DOHH2 (cell line): ENCODE measurements around the gene RAB6B.

Experiments
- H3F3A ChIP-seq: fragments of 200-600 bp; sonication (generic), shearing (Covaris generic); 2 replicates; pipeline ENCODE4 v1.6.0; 2016; ENCODE audit warnings: antibody characterized with exemption, mild to moderate bottlenecking; ENCODE audit not compliant: control insufficient read depth, insufficient read depth
- H3K27ac ChIP-seq: fragments of 200-600 bp; sonication (generic); 2 replicates; pipeline ENCODE4 v1.5.1; 2014; ENCODE audit warnings: low read depth, mild to moderate bottlenecking, low read length, moderate library complexity
- H3K27me3 ChIP-seq: fragments of 200-600 bp; sonication (generic); 2 replicates; pipeline ENCODE4 v1.6.1; 2014; ENCODE audit warnings: mild to moderate bottlenecking, low read length, mixed read lengths; ENCODE audit not compliant: control insufficient read depth
- H3K36me3 ChIP-seq: fragments of 200-600 bp; sonication (generic); 2 replicates; pipeline ENCODE4 v1.6.1; 2014; ENCODE audit warnings: mild to moderate bottlenecking, low read length, moderate library complexity, mixed read lengths; ENCODE audit not compliant: control insufficient read depth
- H3K4me1 ChIP-seq: fragments of 200-600 bp; sonication (generic); 2 replicates; pipeline ENCODE4 v1.6.1; 2014; ENCODE audit warnings: mild to moderate bottlenecking, low read length, mixed read lengths; ENCODE audit not compliant: control insufficient read depth
- H3K4me2 ChIP-seq: fragments of 200-600 bp; sonication (generic); 2 replicates; pipeline ENCODE4 v1.6.0; 2014; ENCODE audit warnings: mild to moderate bottlenecking, low read length, moderate library complexity
- H3K4me3 ChIP-seq: fragments of 200-600 bp; sonication (generic); 2 replicates; pipeline ENCODE4 v1.5.1; 2014; ENCODE audit warnings: mild to moderate bottlenecking, low read length, mixed read lengths
- H3K79me2 ChIP-seq: fragments of 200-600 bp; sonication (generic); 2 replicates; pipeline ENCODE4 v1.6.1; 2014; ENCODE audit warnings: mild to moderate bottlenecking, low read length, mixed read lengths; ENCODE audit not compliant: control insufficient read depth
- H3K9me2 ChIP-seq: fragments of 200-600 bp; sonication (generic); replicated peaks from 2 replicates; pipeline ENCODE4 v1.6.1; 2014; ENCODE audit warnings: mild to moderate bottlenecking, low read length, mixed read lengths; ENCODE audit not compliant: control insufficient read depth
- H3K9me3 ChIP-seq: fragments of 200-600 bp; sonication (generic); 2 replicates; pipeline ENCODE4 v1.6.1; 2014; ENCODE audit warnings: antibody characterized with exemption, low read length, mixed read lengths; ENCODE audit not compliant: control insufficient read depth, insufficient read depth
- H4K20me1 ChIP-seq: fragments of 200-600 bp; sonication (generic); 2 replicates; pipeline ENCODE4 v1.6.0; 2014; ENCODE audit warnings: low read depth, mild to moderate bottlenecking, antibody characterized with exemption, low read length, moderate library complexity; ENCODE audit not compliant: control insufficient read depth, insufficient read depth
- EZH2phosphoT487 ChIP-seq: fragments of 200-600 bp; sonication (generic); IDR thresholded peaks from 2 replicates; pipeline ENCODE4 v1.6.1; 2017; ENCODE audit warnings: borderline replicate concordance, mild to moderate bottlenecking, antibody characterized with exemption, low read length, moderate library complexity, mixed read lengths
- TF ChIP-seq, protein P1 (sequence below): fragments of 200-600 bp; sonication (generic); IDR thresholded peaks from one replicate; pipeline ENCODE4 v1.5.1; 2014; ENCODE audit warnings: antibody characterized with exemption, mild to moderate bottlenecking, low read depth, low read length; ENCODE audit not compliant: poor library complexity, severe bottlenecking

Gene RAB6B

DNA sequence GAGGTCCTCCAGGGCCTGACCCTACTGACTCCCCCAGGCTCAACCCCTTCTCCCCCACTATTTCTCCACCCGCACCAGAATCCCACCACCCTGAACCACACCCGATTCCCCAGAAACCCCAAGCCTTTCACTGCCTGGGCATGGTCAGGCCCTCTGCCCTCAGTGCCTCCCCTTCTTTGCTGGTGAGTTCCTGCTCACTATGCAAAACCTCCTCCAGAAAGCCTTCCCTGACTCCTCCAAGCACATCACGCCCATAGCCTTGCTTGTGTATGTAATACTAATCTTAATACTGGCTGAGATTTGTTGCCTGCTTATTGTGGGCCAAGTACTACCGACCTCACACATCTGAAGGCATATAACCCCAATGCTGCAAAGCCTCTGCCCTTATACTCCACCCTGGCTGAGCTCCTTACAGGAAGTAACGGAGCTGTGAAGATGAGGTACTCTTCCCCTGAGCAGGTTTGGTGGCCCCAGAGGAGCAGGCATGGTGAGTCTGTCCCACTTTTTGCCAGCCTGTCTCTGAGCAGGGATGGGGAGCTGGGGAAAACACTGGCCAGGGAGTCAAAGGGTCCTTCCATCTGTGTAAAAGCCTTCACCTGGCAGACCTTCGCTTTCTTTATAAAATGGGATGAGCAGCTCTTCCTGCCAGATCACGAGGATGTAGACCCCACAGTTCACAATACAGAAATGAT is 9.5 kb downstream of the RAB6B start:
- no peak overlapping the region for H3K27ac ChIP-seq
- no peaks in the 10 kb centered on the region for H3K27me3 ChIP-seq
- no peaks in the 10 kb centered on the region for H4K20me1 ChIP-seq
- no peak for TF ChIP-seq EZH2phosphoT487
- TF ChIP-seq, protein P1, sequence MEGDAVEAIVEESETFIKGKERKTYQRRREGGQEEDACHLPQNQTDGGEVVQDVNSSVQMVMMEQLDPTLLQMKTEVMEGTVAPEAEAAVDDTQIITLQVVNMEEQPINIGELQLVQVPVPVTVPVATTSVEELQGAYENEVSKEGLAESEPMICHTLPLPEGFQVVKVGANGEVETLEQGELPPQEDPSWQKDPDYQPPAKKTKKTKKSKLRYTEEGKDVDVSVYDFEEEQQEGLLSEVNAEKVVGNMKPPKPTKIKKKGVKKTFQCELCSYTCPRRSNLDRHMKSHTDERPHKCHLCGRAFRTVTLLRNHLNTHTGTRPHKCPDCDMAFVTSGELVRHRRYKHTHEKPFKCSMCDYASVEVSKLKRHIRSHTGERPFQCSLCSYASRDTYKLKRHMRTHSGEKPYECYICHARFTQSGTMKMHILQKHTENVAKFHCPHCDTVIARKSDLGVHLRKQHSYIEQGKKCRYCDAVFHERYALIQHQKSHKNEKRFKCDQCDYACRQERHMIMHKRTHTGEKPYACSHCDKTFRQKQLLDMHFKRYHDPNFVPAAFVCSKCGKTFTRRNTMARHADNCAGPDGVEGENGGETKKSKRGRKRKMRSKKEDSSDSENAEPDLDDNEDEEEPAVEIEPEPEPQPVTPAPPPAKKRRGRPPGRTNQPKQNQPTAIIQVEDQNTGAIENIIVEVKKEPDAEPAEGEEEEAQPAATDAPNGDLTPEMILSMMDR = no peak
- H3K36me3 ChIP-seq = no peaks in the 10 kb centered on the region
- no peaks in the 10 kb centered on the region for H3K9me3 ChIP-seq
- no peaks in the 10 kb centered on the region for H3K4me1 ChIP-seq
- H3K4me3 ChIP-seq = no peak overlapping the region
- H3K79me2 ChIP-seq = no peaks in the 10 kb centered on the region
- H3K9me2 ChIP-seq = no peaks in the 10 kb centered on the region
- H3F3A ChIP-seq = no peaks in the 10 kb centered on the region
- H3K4me2 ChIP-seq = no peak overlapping the region

DNA sequence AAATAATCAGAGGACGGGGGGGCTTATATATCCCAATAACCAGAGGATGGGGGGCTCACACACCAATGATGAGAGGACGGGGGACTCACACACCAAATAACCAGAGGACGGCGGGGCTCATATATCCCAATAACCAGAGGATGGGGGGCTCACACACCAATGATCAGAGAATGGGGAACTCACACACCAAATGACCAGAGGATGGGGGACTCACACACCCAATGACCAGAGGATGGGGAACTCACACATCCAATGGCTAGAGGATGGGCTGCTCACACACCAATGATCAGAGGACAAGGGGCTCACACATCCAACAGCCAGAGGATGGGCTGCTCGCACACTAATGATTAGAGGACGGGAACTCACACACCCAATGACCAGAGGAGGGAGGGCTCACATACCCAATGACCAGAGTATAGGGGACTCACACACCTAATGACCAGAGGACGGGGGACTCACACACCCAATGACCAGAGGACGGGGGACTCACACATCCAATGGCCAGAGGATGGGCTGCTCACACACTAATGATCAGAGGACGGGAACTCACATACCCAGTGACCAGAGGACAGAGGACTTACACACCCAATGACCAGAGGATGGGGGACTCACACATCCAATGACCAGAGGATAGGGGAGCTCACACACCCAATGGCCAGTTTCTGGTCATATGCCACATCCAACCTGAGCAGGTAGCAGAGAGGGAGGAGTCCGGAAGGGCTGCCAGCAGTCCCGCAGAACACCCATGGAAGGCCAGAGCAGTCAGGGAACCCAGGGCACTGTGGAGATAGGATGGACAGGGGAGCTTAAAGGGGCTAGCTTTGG is 10.6 kb downstream of the RAB6B start:
- Histone ChIP-seq H4K20me1 (no peaks in the 10 kb centered on the region), H3K4me3 (no peak overlapping the region), H3K79me2 (no peaks in the 10 kb centered on the region), H3K9me2 (no peaks in the 10 kb centered on the region), H3K27ac (no peak overlapping the region), H3F3A (no peaks in the 10 kb centered on the region), H3K27me3 (no peaks in the 10 kb centered on the region), H3K36me3 (no peaks in the 10 kb centered on the region), H3K9me3 (no peaks in the 10 kb centered on the region), H3K4me1 (no peaks in the 10 kb centered on the region), H3K4me2 (no peak overlapping the region)
- TF ChIP-seq, protein P1 = no peak
- TF ChIP-seq EZH2phosphoT487 = no peak

DNA sequence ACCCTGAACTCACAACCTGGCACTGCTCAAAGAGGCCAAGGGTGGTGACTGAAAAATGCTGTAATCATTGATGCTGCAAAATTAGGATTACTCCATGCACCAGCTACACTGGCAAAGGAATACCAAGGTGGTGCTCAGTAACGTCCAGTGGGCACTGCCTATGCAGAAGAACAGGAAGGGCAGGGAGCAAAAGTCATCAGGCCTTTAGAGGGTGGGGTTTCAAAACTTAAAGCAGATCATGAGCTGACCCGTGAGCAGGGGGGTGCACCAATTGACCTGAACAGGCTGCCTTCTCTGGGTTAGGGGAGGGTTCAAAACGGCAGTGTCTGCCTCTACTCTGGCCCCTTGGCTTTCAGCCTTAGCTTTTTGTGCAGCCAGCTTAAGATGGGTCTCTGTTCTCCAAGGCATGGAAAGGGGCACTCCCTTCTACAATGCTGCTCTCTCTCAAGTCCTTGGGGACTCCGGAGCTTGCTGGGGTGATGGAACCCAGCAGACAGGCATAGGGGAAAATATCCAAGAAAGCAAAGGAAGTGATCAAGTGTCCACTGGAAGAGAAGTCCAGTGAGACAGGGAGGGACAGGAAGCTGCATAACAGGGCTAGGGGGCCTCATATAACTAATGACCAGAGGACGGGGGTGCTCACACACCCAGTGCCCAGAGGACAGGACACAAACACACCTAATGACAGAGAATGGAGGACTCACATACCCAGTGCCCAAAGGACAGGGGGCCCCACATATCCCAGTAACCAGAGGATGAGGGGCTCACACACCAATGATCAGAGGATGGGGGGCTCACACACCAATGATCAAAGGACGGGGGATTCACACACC is 11.4 kb downstream of the RAB6B start:
- Histone ChIP-seq H3K36me3 (no peaks in the 10 kb centered on the region), H3K9me2 (no peaks in the 10 kb centered on the region), H3K4me2 (no peak overlapping the region), H3K27ac (no peak overlapping the region), H3K9me3 (no peaks in the 10 kb centered on the region), H3K4me3 (no peak overlapping the region), H4K20me1 (no peaks in the 10 kb centered on the region), H3F3A (no peaks in the 10 kb centered on the region), H3K27me3 (no peaks in the 10 kb centered on the region), H3K79me2 (no peaks in the 10 kb centered on the region), H3K4me1 (no peaks in the 10 kb centered on the region)
- no peak for TF ChIP-seq EZH2phosphoT487
